GM21619 (cell line): Measurements from ENCODE around the gene UBE2V1.
"Not testable (repeated sequence)": the region's sequence is repeated elsewhere in the genome, so short reads cannot be mapped to it uniquely, and the experiment has no call there.

Source experiments
- ATAC-seq: cut with Tn5 transposase; IDR thresholded peaks from one replicate; pipeline ENCODE4 v1.9.1; 2021; ENCODE audit not compliant: unreplicated experiment

UBE2V1 gene

DNA sequence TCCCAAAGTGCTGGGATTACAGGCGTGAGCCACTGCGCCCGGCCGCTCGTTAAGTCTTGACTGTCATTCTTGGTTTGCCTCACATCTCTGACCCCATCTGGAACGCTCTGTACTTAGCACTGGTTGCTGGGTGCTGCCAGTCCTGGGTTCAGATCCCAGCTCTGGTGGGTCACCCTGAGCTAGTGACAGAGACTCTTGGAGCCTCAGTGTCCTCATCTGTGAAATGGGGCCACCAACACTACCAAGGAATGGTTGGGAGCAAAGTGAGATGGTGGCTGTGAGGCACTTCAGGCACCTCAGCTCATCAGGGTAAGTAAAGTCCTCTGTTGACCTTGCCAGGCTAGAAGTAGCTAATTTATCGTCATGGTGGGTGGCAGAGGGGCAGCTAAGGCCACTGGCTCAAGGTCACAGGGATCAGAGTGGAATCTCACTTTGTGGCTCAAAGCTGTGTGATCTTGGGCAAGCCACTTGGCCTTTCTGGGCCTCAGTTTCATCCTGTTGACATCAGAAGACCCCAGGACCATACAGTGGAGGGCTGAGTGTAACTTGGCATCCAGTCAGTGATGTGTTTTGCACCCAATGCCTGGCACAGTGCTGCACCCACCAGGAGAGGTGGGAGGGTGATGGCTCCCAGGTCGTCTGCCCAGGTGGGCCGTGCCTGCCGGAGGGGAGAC, 46.7 kb downstream of the UBE2V1 start:
- ATAC-seq = no peak

DNA sequence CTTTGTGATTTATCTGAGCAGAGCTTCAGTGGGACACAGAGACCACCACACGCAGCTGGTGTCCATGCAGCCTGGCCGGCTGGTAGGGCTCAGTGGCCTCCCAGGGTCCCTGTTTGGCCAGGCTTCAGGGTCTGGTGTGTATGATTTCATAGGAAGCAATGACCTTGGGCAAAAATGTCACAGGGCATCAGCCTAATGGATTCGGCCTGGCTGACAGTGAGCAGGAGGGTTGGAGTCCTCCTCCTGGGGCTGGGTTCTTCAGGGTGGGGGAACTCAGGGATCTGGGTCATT, 47.7 kb downstream of the UBE2V1 start:
- ATAC-seq = no peak

- ATAC-seq = not testable (repeated sequence)
These were observed 49.2 kb downstream of the UBE2V1 start for GRCh38 chr20:50063763-50064162.

DNA sequence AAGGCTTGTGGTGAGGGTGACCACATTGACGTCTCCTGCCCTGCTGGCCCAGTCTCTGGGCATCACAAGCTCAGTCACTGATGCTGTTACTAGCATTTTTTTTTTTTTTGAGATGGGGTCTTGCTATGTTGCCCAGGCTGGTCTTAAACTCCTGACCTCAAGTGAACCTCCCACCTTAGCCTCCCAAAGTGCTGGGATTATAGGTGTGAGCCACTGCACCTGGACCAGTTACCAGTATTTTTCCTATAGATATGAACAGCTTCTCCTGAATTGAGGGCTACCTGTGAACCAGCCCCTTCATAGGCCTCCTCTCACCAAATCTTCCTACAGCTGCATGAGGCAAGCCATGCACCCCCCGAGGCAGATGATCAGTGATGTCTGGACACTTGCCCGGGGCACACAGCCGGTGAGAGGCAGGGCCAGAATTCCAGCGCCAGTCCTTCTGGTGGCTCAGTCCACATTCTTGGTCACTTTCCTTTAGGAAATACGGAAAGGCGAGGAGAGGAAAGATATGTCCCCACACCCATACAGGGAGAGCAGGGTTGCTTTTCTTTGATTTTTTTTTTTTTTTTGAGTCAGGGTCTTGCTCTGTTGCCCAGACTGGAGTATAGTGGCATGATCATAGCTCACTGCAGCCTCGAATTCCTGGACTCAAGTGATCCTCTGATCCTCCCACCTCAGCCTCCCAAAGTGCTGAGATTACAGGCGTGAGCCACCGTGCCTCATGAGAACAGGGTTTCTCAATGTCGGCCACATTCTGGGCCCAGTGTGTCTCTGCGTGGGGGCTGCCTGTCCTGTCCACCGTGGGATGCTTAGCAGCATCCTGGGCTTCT, 50.7 kb downstream of the UBE2V1 start:
- no peak for ATAC-seq

DNA sequence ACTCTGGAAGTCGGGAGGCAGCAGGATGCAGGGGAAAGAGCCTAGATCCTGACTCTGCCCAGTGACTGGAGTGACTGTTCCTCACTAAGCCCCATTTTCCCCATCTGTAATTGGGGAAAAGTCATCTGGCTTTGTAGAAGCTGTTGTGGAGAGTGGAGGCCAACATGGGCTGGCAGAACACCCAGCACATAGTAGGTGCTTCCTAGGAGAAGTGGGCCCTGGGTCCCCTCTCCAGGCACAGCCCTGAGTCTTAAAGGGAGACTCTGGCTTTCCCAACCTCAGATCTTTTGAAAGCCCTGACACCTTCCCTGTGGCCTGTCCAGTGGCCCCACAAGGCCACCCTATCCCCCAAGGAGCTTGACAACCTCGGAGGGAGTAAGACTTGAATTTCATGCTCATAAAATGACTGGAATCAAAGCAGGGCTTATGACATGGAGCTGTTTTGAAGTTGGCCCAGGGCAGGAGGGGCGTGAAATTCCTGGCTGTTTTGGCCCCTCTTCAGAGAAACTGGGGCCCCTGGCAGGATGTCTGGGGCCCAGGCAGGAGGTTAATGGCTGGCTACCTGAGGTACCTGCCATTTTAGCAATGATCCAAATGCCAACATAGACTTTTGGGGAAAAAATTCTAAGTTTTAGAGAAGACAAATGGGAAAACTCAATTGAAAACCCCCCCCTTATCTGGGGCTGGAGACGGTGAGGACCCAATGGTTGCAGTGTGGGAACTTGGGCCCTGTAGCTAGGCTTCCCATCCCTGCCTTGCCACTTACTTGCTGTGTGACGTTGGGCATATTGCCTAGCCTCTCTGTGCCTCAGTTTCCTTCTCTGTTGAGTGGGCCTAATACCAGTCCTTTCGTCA, 51.6 kb downstream of the UBE2V1 start:
- ATAC-seq = no peak

DNA sequence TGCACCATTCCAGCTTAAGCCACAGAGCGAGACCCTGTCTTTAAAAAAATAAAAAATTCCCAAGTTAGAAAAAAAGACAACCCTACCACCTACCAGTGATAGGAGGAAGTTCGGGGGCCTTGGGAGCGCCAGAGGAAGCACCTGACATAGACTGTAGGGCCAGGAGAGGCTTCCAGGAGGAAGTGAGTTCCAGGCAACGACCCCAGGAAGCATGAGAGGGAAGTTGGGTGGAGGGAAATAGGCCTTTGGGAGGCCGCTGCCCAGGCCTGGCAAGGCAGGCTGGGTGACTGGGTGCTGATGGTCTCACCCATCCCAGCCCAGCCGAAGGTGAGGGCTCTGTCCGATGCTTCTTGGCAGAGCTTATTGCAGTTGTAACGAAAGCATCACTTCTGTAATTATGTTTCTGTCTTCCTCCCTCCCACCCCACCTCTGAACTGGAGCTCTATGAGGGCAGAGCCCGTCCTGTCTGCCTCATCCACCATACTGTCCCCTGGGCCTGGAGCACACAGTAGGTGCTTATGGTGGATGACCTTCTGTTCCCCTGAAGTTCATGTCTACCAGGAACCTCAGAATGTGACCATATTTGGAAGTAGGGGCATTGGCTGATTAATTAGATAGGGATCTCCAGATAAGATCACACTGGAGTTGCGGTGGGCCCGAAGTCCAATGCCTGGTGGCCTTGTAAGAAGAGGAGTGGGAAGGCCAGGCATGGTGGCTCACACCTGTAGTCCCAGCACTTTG, 54.1 kb downstream of the UBE2V1 start:
- ATAC-seq = no peak

GRCh38 chr20:50057714-50058053, 55.3 kb downstream of the UBE2V1 start:
- no peak for ATAC-seq

DNA sequence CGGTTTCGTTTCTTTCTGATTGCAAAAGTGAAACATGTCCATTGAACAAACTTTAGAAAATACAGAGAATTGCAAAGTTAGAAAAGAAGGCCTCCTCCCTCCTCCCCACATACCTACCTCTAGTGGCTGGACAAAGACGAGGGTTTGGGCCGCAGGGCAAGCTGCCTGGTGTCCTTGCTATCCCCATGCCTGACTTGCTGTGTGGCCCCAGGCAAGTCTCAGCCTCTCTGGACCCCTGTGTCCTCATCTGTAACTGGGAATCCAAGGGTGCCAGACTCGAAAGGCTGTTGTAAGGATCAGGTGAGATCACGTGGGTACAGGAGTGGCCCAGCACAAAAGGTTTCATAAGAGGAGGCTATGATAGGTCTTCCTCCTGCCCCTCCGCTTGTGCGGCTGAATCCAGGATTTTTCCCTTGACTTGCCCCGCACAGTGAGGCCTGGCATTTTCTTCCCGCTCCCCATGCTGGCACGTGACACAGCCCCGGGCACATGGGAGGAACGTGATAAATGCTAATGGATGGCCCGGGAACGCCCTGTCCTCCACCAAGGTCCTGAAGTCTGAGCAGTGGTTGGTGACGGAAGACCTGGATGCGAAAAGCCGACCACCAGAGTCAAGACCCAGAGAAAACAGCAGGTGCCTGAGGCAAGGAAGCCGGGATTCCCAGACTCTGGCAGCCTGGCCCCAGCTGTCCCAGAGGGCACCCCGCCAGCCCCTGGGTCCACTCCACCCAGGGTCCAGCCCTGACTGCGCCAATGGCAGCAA, 55.8 kb downstream of the UBE2V1 start:
- ATAC-seq = no peak

- no peak for ATAC-seq
These were observed 56.5 kb downstream of the UBE2V1 start for GRCh38 chr20:50056408-50056926.

DNA sequence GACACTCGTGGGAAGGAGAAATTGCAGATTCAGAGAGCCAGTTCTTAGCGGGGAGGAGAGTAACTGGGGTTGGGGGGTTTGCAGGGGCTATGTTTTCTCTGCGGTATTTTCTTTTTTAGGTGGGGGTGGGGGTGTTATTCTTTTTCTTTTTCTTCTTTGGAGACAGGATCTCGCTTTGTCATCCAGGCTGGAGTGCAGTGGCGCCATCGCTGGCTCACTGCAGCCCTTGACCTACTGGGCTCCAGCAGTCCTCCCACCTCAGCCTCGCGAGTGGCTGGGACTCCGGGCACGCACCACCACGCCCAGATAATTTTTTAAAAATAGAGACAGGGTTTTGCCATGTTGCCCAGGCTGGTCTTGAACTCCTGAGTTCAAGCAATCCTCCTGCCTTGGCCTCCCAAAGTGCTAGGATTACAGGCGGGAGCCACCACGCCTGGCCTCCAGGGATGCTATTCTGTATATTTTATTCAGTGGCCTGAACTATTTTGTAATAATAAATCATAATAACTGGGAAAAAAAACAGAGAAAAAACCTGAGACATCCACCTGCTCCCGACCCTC, 57.3 kb downstream of the UBE2V1 start:
- ATAC-seq = no peak

DNA sequence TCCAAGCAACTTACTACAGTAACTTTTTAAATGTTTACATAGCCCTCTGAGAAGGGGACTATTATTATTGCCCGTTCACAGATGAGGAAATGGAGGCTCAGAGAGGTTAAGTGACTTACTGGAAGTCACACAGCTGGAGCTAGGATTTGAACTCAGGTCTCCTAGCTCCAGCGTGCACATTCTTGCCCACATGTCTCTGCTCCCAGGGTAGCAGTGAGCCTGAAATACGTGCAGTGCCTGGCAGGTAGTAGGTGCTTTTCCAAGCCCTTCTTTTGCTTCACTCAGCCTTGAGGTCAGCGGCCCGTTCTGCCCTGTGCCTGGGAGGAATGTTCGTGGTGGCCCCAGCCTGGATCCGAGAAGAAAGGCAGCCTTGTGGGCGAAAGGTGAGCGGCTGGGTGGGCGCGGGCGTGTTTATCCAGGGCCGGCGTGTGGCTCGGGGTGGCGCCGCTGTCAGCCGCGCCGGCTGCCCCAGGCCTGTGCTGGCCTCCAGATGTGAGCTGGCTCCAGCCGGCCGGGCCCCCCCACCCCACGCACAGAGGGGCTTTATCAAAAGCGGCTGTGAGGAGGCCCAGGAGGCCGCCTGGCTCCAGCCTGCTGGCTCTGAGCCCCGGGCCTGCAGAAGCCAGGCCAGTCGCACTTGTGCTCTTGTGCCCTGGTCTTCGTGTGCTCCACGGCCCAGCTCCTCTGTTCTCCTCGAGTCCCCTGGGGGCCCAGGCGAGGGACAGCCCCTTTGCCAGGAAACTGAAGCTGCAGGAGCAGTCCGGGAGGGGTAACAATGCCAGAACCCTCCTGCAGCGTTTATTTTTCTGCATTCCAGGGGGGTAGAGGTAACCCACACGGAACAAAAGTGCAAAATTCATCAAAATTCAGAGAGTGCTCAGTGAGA, 58.1 kb downstream of the UBE2V1 start:
- ATAC-seq = no peak

- ATAC-seq = no peak
These were observed 58.8 kb downstream of the UBE2V1 start for GRCh38 chr20:50054231-50054547.

- ATAC-seq = no peak
These were observed 59.4 kb downstream of the UBE2V1 start for GRCh38 chr20:50053362-50054230.

GRCh38 chr20:50052550-50053361, 60.2 kb downstream of the UBE2V1 start:
- no peak for ATAC-seq

- ATAC-seq = no peak
These were observed 62.2 kb downstream of the UBE2V1 start for GRCh38 chr20:50050660-50051308.

GRCh38 chr20:50050214-50050613, 62.7 kb downstream of the UBE2V1 start:
- no peak for ATAC-seq
